ENCODE data around the gene HDAC9.

The HDAC9 gene

GRCh38 chr7:18866359-18867036 is 370.9 kb downstream of the HDAC9 start:
- no peak overlapping the region for H3K4me3 ChIP-seq (ENCODE audit: insufficient read depth, low read length, poor library complexity, severe bottlenecking)
- no peaks in the 10 kb centered on the region for H3K27me3 ChIP-seq (ENCODE audit: low read length)
- no peak for TF ChIP-seq CTCF (IDR thresholded peaks at IDR 0.05; ENCODE audit: insufficient read depth, low read length, poor library complexity, severe bottlenecking)
- no peak overlapping the region for H2AFZ ChIP-seq (ENCODE audit: low read depth, low read length, severe bottlenecking)
- no peak overlapping the region for H3K9ac ChIP-seq (ENCODE audit: low read length)
- H3K36me3 ChIP-seq (ENCODE audit: low read length): no peaks in the 10 kb centered on the region
- no peak overlapping the region for H3K27ac ChIP-seq (ENCODE audit: low read depth, low read length)
- no peaks in the 10 kb centered on the region for H3F3A ChIP-seq (ENCODE audit: insufficient read depth)
- H3K79me2 ChIP-seq (ENCODE audit: insufficient read depth, low read length): no peaks in the 10 kb centered on the region
- H3K9me3 ChIP-seq (ENCODE audit: insufficient read depth, low read length): no peaks in the 10 kb centered on the region
- H4K20me1 ChIP-seq (ENCODE audit: low read depth, low read length): no peaks in the 10 kb centered on the region
- no peak overlapping the region for H3K4me2 ChIP-seq (ENCODE audit: low read depth, low read length, poor library complexity, severe bottlenecking)
- no peaks in the 10 kb centered on the region for H3K9me2 ChIP-seq (replicated peaks; ENCODE audit: insufficient read depth, low read length)

- no peaks in the 10 kb centered on the region for H3K27me3 ChIP-seq (ENCODE audit: low read length)
- no peaks in the 10 kb centered on the region for H3K79me2 ChIP-seq (ENCODE audit: insufficient read depth, low read length)
- H3K9ac ChIP-seq (ENCODE audit: low read length): no peak overlapping the region
- H2AFZ ChIP-seq (ENCODE audit: low read depth, low read length, severe bottlenecking): no peak overlapping the region
- no peaks in the 10 kb centered on the region for H4K20me1 ChIP-seq (ENCODE audit: low read depth, low read length)
- no peak overlapping the region for H3K4me3 ChIP-seq (ENCODE audit: insufficient read depth, low read length, poor library complexity, severe bottlenecking)
- no peaks in the 10 kb centered on the region for H3K36me3 ChIP-seq (ENCODE audit: low read length)
- H3K9me3 ChIP-seq (ENCODE audit: insufficient read depth, low read length): 0 out of 2 replicates have a peak, but pooled peaks cover 3% of the 10 kb centered on the region
- H3K9me2 ChIP-seq (replicated peaks; ENCODE audit: insufficient read depth, low read length): no peaks in the 10 kb centered on the region
- H3K4me2 ChIP-seq (ENCODE audit: low read depth, low read length, poor library complexity, severe bottlenecking): no peak overlapping the region
- no peaks in the 10 kb centered on the region for H3F3A ChIP-seq (ENCODE audit: insufficient read depth)
- H3K27ac ChIP-seq (ENCODE audit: low read depth, low read length): no peak overlapping the region
- TF ChIP-seq CTCF (IDR thresholded peaks at IDR 0.05; ENCODE audit: insufficient read depth, low read length, poor library complexity, severe bottlenecking) (no peak), EZH2phosphoT487 (conservative IDR thresholded peaks at IDR 0.05; ENCODE audit: low read length) (no peak)
Observed at GRCh38 chr7:18872344-18872743, 376.8 kb downstream of the HDAC9 start.

- no peaks in the 10 kb centered on the region for H3K9me2 ChIP-seq (replicated peaks; ENCODE audit: insufficient read depth, low read length)
- no peak overlapping the region for H3K27ac ChIP-seq (ENCODE audit: low read depth, low read length)
- H3K36me3 ChIP-seq (ENCODE audit: low read length): no peaks in the 10 kb centered on the region
- no peaks in the 10 kb centered on the region for H3F3A ChIP-seq (ENCODE audit: insufficient read depth)
- no peak overlapping the region for H3K9ac ChIP-seq (ENCODE audit: low read length)
- 0 out of 2 replicates have a peak, but pooled peaks cover 3% of the 10 kb centered on the region for H3K9me3 ChIP-seq (ENCODE audit: insufficient read depth, low read length)
- H2AFZ ChIP-seq (ENCODE audit: low read depth, low read length, severe bottlenecking): no peak overlapping the region
- no peaks in the 10 kb centered on the region for H3K27me3 ChIP-seq (ENCODE audit: low read length)
- TF ChIP-seq EZH2phosphoT487 (conservative IDR thresholded peaks at IDR 0.05; ENCODE audit: low read length): no peak
- H3K4me3 ChIP-seq (ENCODE audit: insufficient read depth, low read length, poor library complexity, severe bottlenecking): no peak overlapping the region
- no peaks in the 10 kb centered on the region for H4K20me1 ChIP-seq (ENCODE audit: low read depth, low read length)
- H3K79me2 ChIP-seq (ENCODE audit: insufficient read depth, low read length): no peaks in the 10 kb centered on the region
- H3K4me2 ChIP-seq (ENCODE audit: low read depth, low read length, poor library complexity, severe bottlenecking): no peak overlapping the region
Observed at GRCh38 chr7:18873734-18874336, 378.3 kb downstream of the HDAC9 start.

- Histone ChIP-seq H3K27ac (ENCODE audit: low read depth, low read length) (no peak overlapping the region), H3K4me2 (ENCODE audit: low read depth, low read length, poor library complexity, severe bottlenecking) (no peak overlapping the region), H3K36me3 (ENCODE audit: low read length) (no peaks in the 10 kb centered on the region), H3K79me2 (ENCODE audit: insufficient read depth, low read length) (no peaks in the 10 kb centered on the region), H3K4me3 (ENCODE audit: insufficient read depth, low read length, poor library complexity, severe bottlenecking) (no peak overlapping the region), H3K9me3 (ENCODE audit: insufficient read depth, low read length) (0 out of 2 replicates have a peak, but pooled peaks cover 3% of the 10 kb centered on the region), H2AFZ (ENCODE audit: low read depth, low read length, severe bottlenecking) (no peak overlapping the region), H4K20me1 (ENCODE audit: low read depth, low read length) (no peaks in the 10 kb centered on the region), H3K9ac (ENCODE audit: low read length) (no peak overlapping the region), H3K9me2 (replicated peaks; ENCODE audit: insufficient read depth, low read length) (no peaks in the 10 kb centered on the region), H3F3A (ENCODE audit: insufficient read depth) (no peaks in the 10 kb centered on the region), H3K27me3 (ENCODE audit: low read length) (no peaks in the 10 kb centered on the region)
- TF ChIP-seq CTCF (IDR thresholded peaks at IDR 0.05; ENCODE audit: insufficient read depth, low read length, poor library complexity, severe bottlenecking) (no peak), EZH2phosphoT487 (conservative IDR thresholded peaks at IDR 0.05; ENCODE audit: low read length) (no peak)
Observed at GRCh38 chr7:18874880-18875279, 379.3 kb downstream of the HDAC9 start.
